Erythroblast (primary cell): ENCODE measurements around the gene NUDT13.

ENCODE experiments used
- GATA1 ChIP-seq: IDR thresholded peaks from 2 replicates; pipeline ENCODE4 v1.6.1; 2011; ENCODE audit warnings: low read depth, mild to moderate bottlenecking, control low read depth, low read length, moderate library complexity
- POLR2A ChIP-seq: IDR thresholded peaks from 2 replicates; pipeline ENCODE4 v1.6.1; 2011; ENCODE audit warnings: mild to moderate bottlenecking, low read length

GRCh38 chr10:73131913-73132686 lies 21.8 kb downstream of the NUDT13 start:
- TF ChIP-seq POLR2A = no peak
- TF ChIP-seq GATA1 = no peak
